SK-N-SH (cell line): ENCODE measurements around the gene NFIA. TPM values are rescaled to one million over a fixed set of nuclear protein-coding genes. Genes with fewer than 3 reads are reported as not detected.

Experiments
- CTCF ChIA-PET: fragments of 300-600, 350-600 bp; formaldehyde crosslinking; extraction: SDS; loops from one replicate; lab custom pipeline; 2021; lab: Yijun Ruan, JAX
- POLR2A ChIA-PET: fragments of 350-600 bp; sonication (Branson Sonifier 250); formaldehyde crosslinking; extraction: SDS; loops from one replicate; lab custom pipeline; 2020; ENCODE audit warnings: antibody characterized with exemption, inconsistent platforms; lab: Yijun Ruan, JAX
- DNase-seq: peaks from one replicate; pipeline ENCODE4 v3.0.0; 2012
- H2AFZ ChIP-seq: fragments of 200-600 bp; sonication (generic); 2 replicates; pipeline ENCODE4 v1.8.1; 2016; ENCODE audit warnings: antibody characterized with exemption, mild to moderate bottlenecking, low read depth
- H3F3A ChIP-seq: fragments of 200-600 bp; sonication (generic); replicated peaks from 2 replicates; pipeline ENCODE3; 2016; ENCODE audit warnings: antibody characterized with exemption, mild to moderate bottlenecking; ENCODE audit not compliant: insufficient read depth
- H3K27ac ChIP-seq, 2 experiments: fragments of 200-500 bp in 1 of 2; fragments of 200-600 bp in 1 of 2; sonication (Bioruptor generic) in 1 of 2; sonication (generic), shearing (Covaris generic) in 1 of 2; 2 replicates each; pipeline versions ENCODE4 v1.5.1 to v1.6.1; 2014 to 2016; ENCODE audit warnings: low read depth in 2 of 2, inconsistent platforms in 1 of 2, low read length in 1 of 2, mild to moderate bottlenecking in 1 of 2, mixed read lengths in 1 of 2
- H3K27me3 ChIP-seq: fragments of 200-600 bp; sonication (generic), shearing (Covaris generic); 2 replicates; pipeline ENCODE4 v1.6.1; 2016; ENCODE audit warnings: mixed run types; ENCODE audit not compliant: insufficient read depth
- H3K36me3 ChIP-seq, 2 experiments: fragments of 200-500 bp in 1 of 2; fragments of 200-600 bp in 1 of 2; sonication (Bioruptor generic) in 1 of 2; sonication (generic) in 1 of 2; replicated peaks in 1 of 2; 2 replicates each; pipeline versions ENCODE3 to v1.5.1; 2014 to 2016; ENCODE audit warnings: low read length in 1 of 2, mild to moderate bottlenecking in 1 of 2; ENCODE audit not compliant: insufficient read depth in 2 of 2, control insufficient read depth in 1 of 2
- H3K4me1 ChIP-seq, 2 experiments: fragments of 200-500 bp in 1 of 2; fragments of 200-600 bp in 1 of 2; sonication (Bioruptor generic) in 1 of 2; sonication (generic), shearing (Covaris generic) in 1 of 2; 2 replicates each; pipeline versions ENCODE4 v1.5.1 to v1.6.1; 2014 to 2016; ENCODE audit warnings: low read depth in 1 of 2, low read length in 1 of 2, mixed run types in 1 of 2; ENCODE audit not compliant: insufficient read depth in 2 of 2, control insufficient read depth in 1 of 2
- H3K4me2 ChIP-seq: fragments of 200-600 bp; sonication (generic), shearing (Covaris generic); 2 replicates; pipeline ENCODE4 v1.6.1; 2017; ENCODE audit warnings: mixed run types
- H3K4me3 ChIP-seq, 2 experiments: fragments of 200-500 bp in 1 of 2; fragments of 200-600 bp in 1 of 2; sonication (Bioruptor generic) in 1 of 2; sonication (generic), shearing (Covaris generic) in 1 of 2; 2 replicates each; pipeline versions ENCODE4 v1.5.1 to v1.8.1; 2014 to 2016; ENCODE audit warnings: low read depth in 2 of 2, inconsistent platforms in 1 of 2, low read length in 1 of 2, mild to moderate bottlenecking in 1 of 2, mixed read lengths in 1 of 2, moderate library complexity in 1 of 2
- H3K79me2 ChIP-seq: fragments of 200-600 bp; sonication (generic); 2 replicates; pipeline ENCODE4 v1.8.1; 2017; ENCODE audit warnings: mild to moderate bottlenecking; ENCODE audit not compliant: insufficient read depth
- H3K9ac ChIP-seq: fragments of 200-600 bp; sonication (generic); 2 replicates; pipeline ENCODE4 v1.6.1; 2017; ENCODE audit warnings: mixed run types
- H3K9me2 ChIP-seq: fragments of 200-600 bp; sonication (generic); 2 replicates; pipeline ENCODE4 v1.6.1; 2017; ENCODE audit warnings: mixed run types
- H3K9me3 ChIP-seq: fragments of 200-600 bp; sonication (generic); 2 replicates; pipeline ENCODE4 v1.6.1; 2017; ENCODE audit warnings: mixed run types, mild to moderate bottlenecking, moderate library complexity
- H4K20me1 ChIP-seq: fragments of 200-600 bp; sonication (generic); 2 replicates; pipeline ENCODE4 v1.6.1; 2017; ENCODE audit warnings: mild to moderate bottlenecking, mixed run types; ENCODE audit not compliant: insufficient read depth
- ELF1 ChIP-seq: IDR thresholded peaks from 2 replicates; pipeline ENCODE4 v1.4.0; 2012
- EZH2phosphoT487 ChIP-seq: fragments of 200-600 bp; sonication (generic); IDR thresholded peaks from 2 replicates; pipeline ENCODE4 v1.6.1; 2017; ENCODE audit warnings: low read depth, mixed run types, mild to moderate bottlenecking, antibody characterized with exemption, moderate library complexity, borderline replicate concordance
- FOSL2 ChIP-seq: IDR thresholded peaks from 2 replicates; pipeline ENCODE4 v1.4.0; 2012; ENCODE audit warnings: low read depth, mild to moderate bottlenecking, moderate library complexity, borderline replicate concordance
- GABPA ChIP-seq: IDR thresholded peaks from 2 replicates; pipeline ENCODE4 v1.4.0; 2012; ENCODE audit warnings: low read depth, mild to moderate bottlenecking
- GATA2 ChIP-seq: sonication (generic); formaldehyde crosslinking; IDR thresholded peaks from 2 replicates; pipeline ENCODE4 v1.5.0; 2020; ENCODE audit warnings: mild to moderate bottlenecking, missing genetic modification reagents
- JUND ChIP-seq: IDR thresholded peaks from 2 replicates; pipeline ENCODE4 v1.4.0; 2012
- MEF2A ChIP-seq: IDR thresholded peaks from 2 replicates; pipeline ENCODE4 v1.4.0; 2012; ENCODE audit warnings: low read depth, borderline replicate concordance
- NFIC ChIP-seq: IDR thresholded peaks from 2 replicates; pipeline ENCODE4 v1.4.0; 2012; ENCODE audit warnings: borderline replicate concordance
- NRF1 ChIP-seq: IDR thresholded peaks from 2 replicates; pipeline ENCODE4 v1.6.1; 2012; ENCODE audit warnings: low read depth, mild to moderate bottlenecking, low read length
- POLR2AphosphoS5 ChIP-seq: IDR thresholded peaks from 2 replicates; pipeline ENCODE4 v1.6.1; 2012; ENCODE audit warnings: low read depth, low read length
- RAD21 ChIP-seq: IDR thresholded peaks from 2 replicates; pipeline ENCODE4 v1.6.1; 2012; ENCODE audit warnings: mild to moderate bottlenecking, low read length
- RXRA ChIP-seq: IDR thresholded peaks from 2 replicates; pipeline ENCODE4 v1.4.0; 2012; ENCODE audit warnings: low read depth, mild to moderate bottlenecking, borderline replicate concordance
- SIN3A ChIP-seq: IDR thresholded peaks from 2 replicates; pipeline ENCODE4 v1.6.1; 2012; ENCODE audit warnings: low read depth, mild to moderate bottlenecking, low read length, moderate library complexity, borderline replicate concordance
- WGBS: methylation state at CpG from one replicate; pipeline ENCODE4 v1.1.6; 2017; ENCODE audit warnings: low lambda C conversion rate; 5-methylcytosine and 5-hydroxymethylcytosine counted together
- polyA plus RNA-seq, 3 experiments: library from polyadenylated mRNA; depleted of rRNA; stranded (reverse); fragments of >200 nt; gene quantifications; 2 replicates each; pipeline ENCODE4 v1.2.3, GENCODE V29; 2012
- TF ChIP-seq, protein P1 (sequence below): IDR thresholded peaks from 2 replicates; pipeline ENCODE4 v1.4.0; 2012; ENCODE audit warnings: low read depth
- TF ChIP-seq, protein P2 (sequence below): IDR thresholded peaks from 2 replicates; pipeline ENCODE4 v1.4.0; 2012; ENCODE audit warnings: low read depth, borderline replicate concordance
- TF ChIP-seq, protein P3 (sequence below): IDR thresholded peaks from 2 replicates; pipeline ENCODE4 v1.4.0; 2012; ENCODE audit warnings: low read depth, borderline replicate concordance
- TF ChIP-seq, protein P4 (sequence below): fragments of 200-600 bp; sonication (generic); IDR thresholded peaks from 2 replicates; pipeline ENCODE4 v1.6.1; 2017; ENCODE audit warnings: antibody characterized with exemption, mild to moderate bottlenecking, moderate library complexity
- TF ChIP-seq, protein P5 (sequence below): fragments of 150-350 bp; IDR thresholded peaks from 2 replicates; pipeline ENCODE4 v1.6.1; 2016; ENCODE audit warnings: mild to moderate bottlenecking, low read depth, low read length

The NFIA gene
- polyA plus RNA-seq, 1 of the 3 experiments (the other 2 are of a cell fraction), result 3.3 TPM

DNA sequence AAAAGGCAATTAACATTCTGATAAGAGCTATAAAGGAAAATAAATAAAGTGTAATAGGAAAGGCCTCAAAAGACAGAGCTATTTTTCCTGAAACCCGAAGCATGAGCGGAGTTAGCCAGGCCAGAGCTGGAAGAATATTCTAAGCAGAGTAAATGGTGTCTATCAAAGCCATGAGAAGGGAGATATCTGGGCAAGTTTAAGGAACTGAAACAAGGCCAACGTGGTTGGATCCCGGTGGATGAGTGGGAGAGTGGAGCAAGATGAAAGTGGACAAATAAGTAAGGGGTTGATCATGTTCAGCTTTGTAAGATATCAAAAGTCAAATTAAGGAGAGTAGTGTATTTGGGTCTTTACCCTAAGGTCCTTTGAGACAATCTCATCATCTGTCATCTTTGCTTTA, 408.6 kb downstream of the NFIA start:
- no peaks in the 10 kb centered on the region for H3F3A ChIP-seq
- H3K4me3 ChIP-seq, result no peak overlapping the region
- H3K27me3 ChIP-seq, result no peaks in the 10 kb centered on the region; the same call in 1 of the 2 replicates
- no peaks in the 10 kb centered on the region for H4K20me1 ChIP-seq
- H3K4me1 ChIP-seq, result peaks cover 0 to 7% of the 10 kb centered on the region in 2 experiments; a peak in 2 of 4 replicates
- DNase-seq, result no peak
- H3K4me2 ChIP-seq, result no peak overlapping the region
- no peaks in the 10 kb centered on the region for H3K79me2 ChIP-seq
- H3K9me3 ChIP-seq, result no peaks in the 10 kb centered on the region
- ChIA-PET CTCF (interaction anchor here (1.0 to 1.2 kb wide), 3 partner anchors 11 to 97 kb away, joined by 3 read pairs; no protein-coding TSS in a partner anchor), POLR2A (no interaction called here)
- H3K27ac ChIP-seq, result no peak overlapping the region
- no peaks in the 10 kb centered on the region for H3K36me3 ChIP-seq
- WGBS, result 82% methylated on average over 4 of the region's 4 CpGs
- H2AFZ ChIP-seq, result no peak overlapping the region
- no peak overlapping the region for H3K9ac ChIP-seq
- TF ChIP-seq ELF1, result no peak
- TF ChIP-seq EZH2phosphoT487, result no peak
- TF ChIP-seq, protein P1, sequence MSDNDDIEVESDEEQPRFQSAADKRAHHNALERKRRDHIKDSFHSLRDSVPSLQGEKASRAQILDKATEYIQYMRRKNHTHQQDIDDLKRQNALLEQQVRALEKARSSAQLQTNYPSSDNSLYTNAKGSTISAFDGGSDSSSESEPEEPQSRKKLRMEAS, result no peak
- TF ChIP-seq, protein P2, sequence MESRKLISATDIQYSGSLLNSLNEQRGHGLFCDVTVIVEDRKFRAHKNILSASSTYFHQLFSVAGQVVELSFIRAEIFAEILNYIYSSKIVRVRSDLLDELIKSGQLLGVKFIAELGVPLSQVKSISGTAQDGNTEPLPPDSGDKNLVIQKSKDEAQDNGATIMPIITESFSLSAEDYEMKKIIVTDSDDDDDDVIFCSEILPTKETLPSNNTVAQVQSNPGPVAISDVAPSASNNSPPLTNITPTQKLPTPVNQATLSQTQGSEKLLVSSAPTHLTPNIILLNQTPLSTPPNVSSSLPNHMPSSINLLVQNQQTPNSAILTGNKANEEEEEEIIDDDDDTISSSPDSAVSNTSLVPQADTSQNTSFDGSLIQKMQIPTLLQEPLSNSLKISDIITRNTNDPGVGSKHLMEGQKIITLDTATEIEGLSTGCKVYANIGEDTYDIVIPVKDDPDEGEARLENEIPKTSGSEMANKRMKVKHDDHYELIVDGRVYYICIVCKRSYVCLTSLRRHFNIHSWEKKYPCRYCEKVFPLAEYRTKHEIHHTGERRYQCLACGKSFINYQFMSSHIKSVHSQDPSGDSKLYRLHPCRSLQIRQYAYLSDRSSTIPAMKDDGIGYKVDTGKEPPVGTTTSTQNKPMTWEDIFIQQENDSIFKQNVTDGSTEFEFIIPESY, result no peak
- TF ChIP-seq RAD21, result no peak
- no peak for TF ChIP-seq RXRA
- no peak for TF ChIP-seq GABPA
- TF ChIP-seq GATA2, result no peak
- no peak for TF ChIP-seq POLR2AphosphoS5
- TF ChIP-seq, protein P3, sequence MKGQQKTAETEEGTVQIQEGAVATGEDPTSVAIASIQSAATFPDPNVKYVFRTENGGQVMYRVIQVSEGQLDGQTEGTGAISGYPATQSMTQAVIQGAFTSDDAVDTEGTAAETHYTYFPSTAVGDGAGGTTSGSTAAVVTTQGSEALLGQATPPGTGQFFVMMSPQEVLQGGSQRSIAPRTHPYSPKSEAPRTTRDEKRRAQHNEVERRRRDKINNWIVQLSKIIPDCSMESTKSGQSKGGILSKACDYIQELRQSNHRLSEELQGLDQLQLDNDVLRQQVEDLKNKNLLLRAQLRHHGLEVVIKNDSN, result no peak
- H3K9me2 ChIP-seq, result no peaks in the 10 kb centered on the region

DNA sequence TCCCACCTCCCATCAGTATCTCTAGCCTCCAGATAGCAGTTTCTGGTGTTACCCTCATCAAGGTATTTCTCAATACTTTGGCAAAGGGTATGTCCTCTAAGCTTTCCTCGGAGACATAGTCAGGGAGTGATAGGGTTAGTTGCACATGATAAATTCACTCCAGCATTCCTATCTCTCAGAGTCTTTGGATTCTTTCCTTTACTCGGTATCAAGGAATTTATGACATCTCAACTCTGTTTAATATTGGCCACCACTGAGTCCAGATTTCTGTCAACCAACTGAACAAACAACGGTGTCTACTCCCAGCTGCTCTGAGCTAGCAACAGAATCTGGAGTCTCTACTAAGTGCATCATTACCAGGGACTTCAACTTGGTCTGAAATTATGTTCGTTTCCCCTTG, 409.1 kb downstream of the NFIA start:
- CTCF ChIA-PET, result interaction anchor here (1.0 to 1.2 kb wide), 3 partner anchors 10 to 97 kb away, joined by 3 read pairs; no protein-coding TSS in a partner anchor
- H3K9me3 ChIP-seq, result no peaks in the 10 kb centered on the region
- H3K27me3 ChIP-seq, result no peaks in the 10 kb centered on the region; the same call in 1 of the 2 replicates
- WGBS, result 39% methylated on average over 4 of the region's 4 CpGs
- no peak overlapping the region for H2AFZ ChIP-seq
- no peak overlapping the region for H3K9ac ChIP-seq
- H3K4me1 ChIP-seq, result peaks cover 0 to 7% of the 10 kb centered on the region in 2 experiments; a peak in 2 of 4 replicates
- H3F3A ChIP-seq, result no peaks in the 10 kb centered on the region
- H3K36me3 ChIP-seq, result no peaks in the 10 kb centered on the region
- H3K9me2 ChIP-seq, result no peaks in the 10 kb centered on the region
- no peak overlapping the region for H3K4me3 ChIP-seq
- no peak for DNase-seq
- no peak overlapping the region for H3K4me2 ChIP-seq
- no peaks in the 10 kb centered on the region for H3K79me2 ChIP-seq
- no peak overlapping the region for H3K27ac ChIP-seq
- no peaks in the 10 kb centered on the region for H4K20me1 ChIP-seq
- POLR2A ChIA-PET, result no interaction called here
- no peak for TF ChIP-seq SIN3A
- TF ChIP-seq FOSL2, result no peak
- TF ChIP-seq, protein P4, sequence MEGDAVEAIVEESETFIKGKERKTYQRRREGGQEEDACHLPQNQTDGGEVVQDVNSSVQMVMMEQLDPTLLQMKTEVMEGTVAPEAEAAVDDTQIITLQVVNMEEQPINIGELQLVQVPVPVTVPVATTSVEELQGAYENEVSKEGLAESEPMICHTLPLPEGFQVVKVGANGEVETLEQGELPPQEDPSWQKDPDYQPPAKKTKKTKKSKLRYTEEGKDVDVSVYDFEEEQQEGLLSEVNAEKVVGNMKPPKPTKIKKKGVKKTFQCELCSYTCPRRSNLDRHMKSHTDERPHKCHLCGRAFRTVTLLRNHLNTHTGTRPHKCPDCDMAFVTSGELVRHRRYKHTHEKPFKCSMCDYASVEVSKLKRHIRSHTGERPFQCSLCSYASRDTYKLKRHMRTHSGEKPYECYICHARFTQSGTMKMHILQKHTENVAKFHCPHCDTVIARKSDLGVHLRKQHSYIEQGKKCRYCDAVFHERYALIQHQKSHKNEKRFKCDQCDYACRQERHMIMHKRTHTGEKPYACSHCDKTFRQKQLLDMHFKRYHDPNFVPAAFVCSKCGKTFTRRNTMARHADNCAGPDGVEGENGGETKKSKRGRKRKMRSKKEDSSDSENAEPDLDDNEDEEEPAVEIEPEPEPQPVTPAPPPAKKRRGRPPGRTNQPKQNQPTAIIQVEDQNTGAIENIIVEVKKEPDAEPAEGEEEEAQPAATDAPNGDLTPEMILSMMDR, result no peak
- TF ChIP-seq NRF1, result no peak
- TF ChIP-seq, protein P5, sequence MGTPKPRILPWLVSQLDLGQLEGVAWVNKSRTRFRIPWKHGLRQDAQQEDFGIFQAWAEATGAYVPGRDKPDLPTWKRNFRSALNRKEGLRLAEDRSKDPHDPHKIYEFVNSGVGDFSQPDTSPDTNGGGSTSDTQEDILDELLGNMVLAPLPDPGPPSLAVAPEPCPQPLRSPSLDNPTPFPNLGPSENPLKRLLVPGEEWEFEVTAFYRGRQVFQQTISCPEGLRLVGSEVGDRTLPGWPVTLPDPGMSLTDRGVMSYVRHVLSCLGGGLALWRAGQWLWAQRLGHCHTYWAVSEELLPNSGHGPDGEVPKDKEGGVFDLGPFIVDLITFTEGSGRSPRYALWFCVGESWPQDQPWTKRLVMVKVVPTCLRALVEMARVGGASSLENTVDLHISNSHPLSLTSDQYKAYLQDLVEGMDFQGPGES, result no peak
- TF ChIP-seq RAD21, result no peak
- TF ChIP-seq JUND, result no peak
- TF ChIP-seq GATA2, result no peak
- no peak for TF ChIP-seq NFIC
- TF ChIP-seq GABPA, result no peak
- no peak for TF ChIP-seq RXRA
- TF ChIP-seq, protein P3, result no peak
- no peak for TF ChIP-seq MEF2A
